HS-5 (cell line): Measurements from ENCODE around the gene SLC35A4.

ENCODE experiments used
- DNase-seq: peaks from one replicate; pipeline ENCODE4 v3.0.0-alpha.2; 2012; ENCODE audit warnings: low read depth

SLC35A4 gene, protein sequence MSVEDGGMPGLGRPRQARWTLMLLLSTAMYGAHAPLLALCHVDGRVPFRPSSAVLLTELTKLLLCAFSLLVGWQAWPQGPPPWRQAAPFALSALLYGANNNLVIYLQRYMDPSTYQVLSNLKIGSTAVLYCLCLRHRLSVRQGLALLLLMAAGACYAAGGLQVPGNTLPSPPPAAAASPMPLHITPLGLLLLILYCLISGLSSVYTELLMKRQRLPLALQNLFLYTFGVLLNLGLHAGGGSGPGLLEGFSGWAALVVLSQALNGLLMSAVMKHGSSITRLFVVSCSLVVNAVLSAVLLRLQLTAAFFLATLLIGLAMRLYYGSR

DNA sequence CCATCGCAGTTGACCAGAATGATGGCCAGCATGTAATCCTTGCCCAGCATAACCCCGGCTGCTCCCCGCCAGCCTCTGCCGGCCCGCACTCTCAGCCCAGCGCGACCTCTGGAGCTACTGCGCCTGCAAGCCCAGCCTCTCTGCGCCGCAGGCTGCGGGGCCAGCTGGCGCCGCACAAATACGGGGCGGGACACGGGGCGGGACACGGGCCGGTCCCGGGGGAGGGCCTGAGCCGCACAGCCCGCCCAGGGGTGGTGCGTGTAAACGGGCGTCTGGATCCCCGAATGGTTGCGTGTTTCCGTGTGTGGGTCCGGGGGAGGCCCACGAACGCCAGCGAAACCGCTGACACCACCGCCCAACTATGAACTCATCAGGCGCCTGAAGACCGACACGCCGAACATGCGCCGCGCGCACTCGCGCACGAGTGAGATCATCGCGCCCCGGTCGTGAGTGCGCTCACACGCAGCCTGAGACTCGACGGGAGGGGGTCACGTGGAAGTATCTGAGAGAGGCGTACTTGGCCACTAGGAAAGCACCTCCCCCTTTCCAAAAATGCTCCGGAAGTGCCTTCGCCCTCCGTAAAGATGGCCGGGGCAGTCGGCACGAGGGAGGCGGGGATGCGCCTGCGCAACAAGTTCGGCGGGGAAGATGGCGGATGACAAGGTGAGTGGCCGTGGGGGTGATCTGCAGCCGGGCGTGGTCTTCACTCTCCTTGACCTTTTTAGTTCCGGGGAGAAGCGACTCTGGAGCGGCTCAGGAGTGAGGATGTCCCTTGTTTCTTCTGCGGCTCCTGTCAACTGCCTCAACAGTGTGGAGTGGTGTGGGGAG lies at the start of gene SLC35A4, which contains the start of gene APBB3:
TSS of gene SLC35A4 (plus strand) at position 633 of the 828 bp plus-strand sequence. CDS start 2,342 bp downstream, outside the sequence.
TSS of gene APBB3 (minus strand) at position 403 of the 828 bp plus-strand sequence. CDS start at position 50, 353 bp downstream.
- DNase-seq = peak; percentile 96

DNA sequence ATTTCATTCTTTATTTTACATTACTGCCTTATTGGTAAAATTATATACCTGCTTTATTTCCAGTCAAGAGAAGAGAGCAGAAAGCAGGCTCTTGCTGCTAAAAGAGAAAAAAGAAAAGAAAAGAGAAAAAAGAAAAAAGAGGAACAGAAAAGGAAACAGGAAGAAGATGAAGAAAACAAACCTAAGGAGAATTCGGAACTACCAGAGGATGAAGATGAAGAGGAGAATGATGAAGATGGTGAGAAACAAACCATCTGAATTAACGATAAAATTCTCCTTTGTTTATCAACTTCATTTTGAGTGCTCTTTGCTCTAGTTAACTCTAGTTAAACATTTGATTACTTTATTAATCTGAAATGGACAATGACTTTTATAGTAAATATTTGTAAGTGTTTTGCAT lies 40.6 kb upstream of the SLC35A4 start:
- no peak for DNase-seq

DNA sequence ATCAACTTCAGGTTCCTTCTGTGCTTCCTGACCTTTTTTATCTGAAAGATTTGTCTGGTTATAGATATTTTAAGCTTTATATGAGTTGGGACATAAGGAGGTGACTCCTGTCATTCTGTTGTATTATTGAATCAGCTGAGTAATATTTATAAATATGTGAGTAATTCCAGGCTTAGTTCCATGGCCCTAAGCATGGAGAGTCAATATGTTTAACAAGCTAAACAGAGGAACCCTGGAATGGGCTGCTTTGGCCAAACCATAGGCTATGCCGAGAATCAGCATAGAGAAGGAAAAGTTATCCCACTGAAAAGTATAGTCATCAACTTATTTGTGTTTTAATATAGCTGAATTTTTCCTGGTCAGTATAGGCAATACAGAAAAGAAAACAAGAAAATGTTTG lies 24.4 kb upstream of the SLC35A4 start:
- DNase-seq = no peak

DNA sequence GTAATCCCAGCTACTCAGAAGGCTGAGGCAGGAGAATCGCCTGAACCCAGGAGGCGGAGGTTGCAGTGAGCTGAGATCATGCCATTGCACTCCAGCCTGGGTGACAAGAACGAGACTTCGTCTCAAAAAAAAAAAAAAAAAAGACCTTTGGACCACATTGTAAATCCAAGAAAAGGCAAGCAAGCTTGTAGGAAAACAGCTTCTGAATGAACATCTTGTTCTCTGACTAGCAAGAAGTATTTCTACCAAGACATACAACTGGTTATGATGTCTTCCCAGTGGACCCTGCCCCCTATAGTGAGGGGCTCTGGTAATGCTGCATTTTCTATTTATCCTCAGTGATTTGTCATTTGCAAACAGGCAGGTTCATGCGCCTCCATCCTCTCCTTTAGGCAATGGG lies 21.7 kb upstream of the SLC35A4 start:
- DNase-seq = no peak

DNA sequence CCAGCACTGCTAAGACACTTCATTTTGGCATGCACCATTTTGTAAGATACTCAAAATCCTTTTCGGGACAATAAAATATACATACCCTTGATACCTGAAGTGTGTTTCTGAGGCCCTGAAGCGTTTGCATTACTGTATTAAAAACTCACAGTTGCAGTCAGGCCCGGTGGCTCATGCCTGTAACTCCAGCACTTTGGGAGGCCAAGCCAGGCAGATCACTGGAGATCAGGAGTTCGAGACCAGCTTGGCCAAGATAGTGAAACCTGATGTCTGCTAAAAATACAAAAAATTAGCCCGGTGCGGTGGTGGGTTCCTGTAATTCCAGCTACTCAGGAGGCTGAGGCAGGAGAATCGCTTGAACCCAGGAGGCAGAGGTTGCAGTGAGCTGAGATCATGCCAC lies 19.6 kb upstream of the SLC35A4 start:
- DNase-seq = no peak

DNA sequence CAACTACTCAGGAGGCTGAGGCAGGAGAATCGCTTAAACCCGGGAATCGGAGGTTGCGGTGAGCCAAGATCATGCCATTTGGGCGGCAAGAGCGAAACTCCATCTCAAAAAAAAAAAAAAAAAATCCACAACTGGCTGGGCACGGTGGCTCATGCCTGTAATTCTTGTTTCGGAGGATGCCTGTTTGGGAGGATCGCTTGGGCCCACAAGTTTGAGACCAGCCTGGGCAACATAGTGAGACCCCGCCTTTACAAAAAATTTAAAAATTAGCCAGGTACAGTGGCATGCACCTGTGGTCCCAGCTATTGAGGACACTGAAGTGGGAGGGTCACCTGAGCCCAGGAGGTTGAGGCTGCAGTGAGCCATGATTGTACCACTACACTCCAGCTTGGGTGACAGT lies 19.0 kb upstream of the SLC35A4 start:
- no peak for DNase-seq

DNA sequence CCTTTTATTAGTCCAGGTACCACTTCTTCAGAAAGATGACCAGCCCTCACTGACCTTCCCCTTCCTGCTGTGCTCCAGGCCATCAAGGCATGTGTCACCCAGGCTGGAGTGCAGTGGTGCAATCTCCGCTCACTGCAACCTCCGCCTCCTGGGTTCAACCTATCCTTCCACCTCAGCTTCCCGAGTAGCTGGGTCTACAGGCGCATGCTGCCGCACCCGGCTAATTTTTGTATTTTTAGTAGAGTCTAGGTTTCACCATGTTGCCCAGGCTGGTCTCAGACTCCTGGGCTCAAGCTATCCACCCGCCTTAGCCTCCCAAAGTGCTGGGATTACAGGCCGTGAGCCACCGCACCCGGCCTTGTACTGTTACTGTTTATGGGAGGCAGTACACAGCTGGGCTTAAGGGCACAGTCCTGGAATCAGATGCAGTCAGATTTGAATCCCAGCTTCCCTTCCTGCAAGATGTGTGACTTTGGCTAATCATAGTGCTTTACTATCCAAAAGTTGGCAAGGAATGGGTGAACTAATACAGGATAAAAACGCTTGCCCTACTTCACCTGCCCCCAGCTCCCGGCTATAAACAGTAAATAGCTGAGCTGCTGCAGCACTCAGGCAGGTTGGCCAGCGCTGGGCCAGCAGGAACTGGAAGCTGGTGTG lies 17.6 kb upstream of the SLC35A4 start:
- no peak for DNase-seq

DNA sequence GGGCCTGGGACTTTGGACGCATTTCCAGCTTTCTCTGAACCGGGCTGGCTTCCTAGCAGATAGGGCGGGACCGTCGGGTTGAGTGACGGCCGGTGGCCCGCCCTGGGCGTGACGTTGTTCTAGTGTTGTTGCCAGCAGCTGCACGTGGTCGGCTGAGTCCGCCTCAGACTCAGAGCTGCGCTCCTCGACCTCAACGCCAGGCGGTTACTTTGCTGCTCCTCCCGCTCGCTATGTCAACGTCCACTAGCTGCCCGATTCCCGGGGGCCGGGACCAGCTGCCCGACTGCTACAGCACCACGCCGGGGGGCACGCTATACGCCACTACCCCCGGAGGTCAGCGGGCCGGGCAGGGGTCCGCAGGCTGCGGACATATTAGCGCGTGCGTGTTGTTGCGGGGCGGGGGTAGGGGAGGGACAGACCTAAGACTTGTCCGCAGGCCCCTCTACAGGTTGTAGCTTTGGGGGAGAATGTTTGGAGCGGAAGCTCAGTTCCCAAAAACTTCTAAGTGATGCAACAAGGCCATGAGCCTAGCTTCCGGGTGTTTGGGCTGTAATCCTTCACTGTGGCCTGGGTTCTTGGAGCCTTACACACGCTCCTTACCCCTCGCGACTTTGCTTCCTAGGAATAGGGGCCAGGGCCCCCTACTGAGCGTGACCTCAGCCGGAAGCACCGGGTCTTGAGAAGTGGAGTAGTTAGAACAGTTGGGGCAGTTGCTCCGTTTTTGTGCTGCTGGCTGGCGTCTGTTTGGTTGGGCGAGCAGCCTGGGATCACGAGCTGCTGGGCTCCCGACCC lies 16.9 kb upstream of the SLC35A4 start, which contains the start of gene EIF4EBP3:
TSS of gene EIF4EBP3 (plus strand) at position 155 of the 792 bp plus-strand sequence. CDS start at position 231, 76 bp downstream.
- peak; percentile 76 for DNase-seq

DNA sequence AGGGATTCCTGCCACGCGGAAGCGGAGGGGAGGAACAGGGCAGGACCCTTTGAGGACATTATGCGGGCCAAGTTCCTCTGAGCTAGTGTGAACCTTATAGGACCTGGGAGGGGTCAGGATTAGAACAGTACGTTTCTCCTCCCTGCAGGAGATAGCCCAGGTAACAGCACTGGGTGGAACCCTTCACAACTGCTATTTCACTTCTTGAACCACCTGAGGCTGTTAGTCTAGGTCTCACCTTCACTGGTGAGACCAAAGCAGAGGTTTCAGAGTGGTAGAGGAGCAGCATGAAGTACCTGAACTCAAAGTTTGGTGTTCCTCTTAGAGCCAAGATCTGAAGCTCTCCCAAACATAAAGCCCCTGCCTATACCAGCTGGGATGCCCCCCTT lies 16.3 kb upstream of the SLC35A4 start:
- DNase-seq = no peak

DNA sequence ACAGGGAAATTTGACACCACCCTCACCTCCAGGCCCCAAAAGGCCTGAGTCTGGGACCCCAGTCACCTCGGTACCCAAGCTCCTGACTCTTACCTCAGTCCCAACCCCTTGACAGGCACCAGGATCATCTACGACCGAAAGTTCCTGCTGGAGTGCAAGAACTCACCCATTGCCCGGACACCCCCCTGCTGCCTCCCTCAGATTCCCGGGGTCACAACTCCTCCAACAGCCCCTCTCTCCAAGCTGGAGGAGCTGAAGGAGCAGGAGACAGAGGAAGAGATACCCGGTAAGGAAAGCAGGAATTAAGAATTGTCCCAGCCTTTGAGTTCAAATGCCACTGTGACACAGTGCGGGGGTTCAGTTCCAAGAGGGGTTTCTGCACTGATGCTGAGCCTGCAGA lies 15.8 kb upstream of the SLC35A4 start:
- DNase-seq = no peak

DNA sequence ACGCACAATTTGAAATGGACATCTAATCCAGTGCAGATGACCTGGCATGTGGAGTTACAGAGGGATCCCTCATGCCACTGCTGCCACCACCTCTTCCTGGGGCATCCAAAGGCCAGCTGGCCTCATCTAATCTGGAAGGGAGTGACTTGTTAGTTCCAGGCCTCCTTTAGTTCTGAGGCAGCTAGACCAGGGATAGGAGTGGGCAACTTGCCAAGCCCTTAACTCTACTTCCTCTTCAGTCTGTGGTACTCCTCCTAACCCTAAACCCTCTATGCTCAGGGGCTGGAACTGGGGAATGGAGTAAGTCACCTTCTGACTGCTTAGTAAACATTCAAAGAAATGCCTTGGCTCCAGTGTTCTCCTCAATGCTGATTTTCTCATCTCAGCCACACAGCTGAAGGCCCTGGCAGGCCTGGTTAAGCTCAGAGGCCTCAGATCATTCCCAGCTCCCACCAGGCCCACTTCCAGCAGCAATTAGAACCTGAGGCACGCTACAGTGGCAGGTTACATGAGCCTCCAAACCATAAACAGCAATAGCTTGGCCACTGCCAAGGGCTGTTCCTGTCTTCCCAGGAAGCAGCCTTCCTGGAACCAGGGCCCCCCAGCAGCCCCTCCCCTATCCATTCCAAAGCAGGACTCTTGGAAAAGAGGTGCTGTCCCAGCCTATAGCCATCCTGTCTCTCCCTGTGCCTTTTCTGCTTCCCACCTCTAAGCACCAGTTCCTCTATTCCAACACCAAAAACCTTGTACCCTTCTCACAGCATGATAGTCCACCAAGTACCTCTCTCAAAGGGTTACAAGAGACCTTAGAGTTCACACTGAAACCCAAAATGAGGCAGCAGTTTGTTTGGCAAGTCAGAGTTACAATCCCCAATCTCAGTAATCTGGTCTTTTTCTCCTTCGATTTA lies 15.1 kb upstream of the SLC35A4 start:
- DNase-seq = no peak

DNA sequence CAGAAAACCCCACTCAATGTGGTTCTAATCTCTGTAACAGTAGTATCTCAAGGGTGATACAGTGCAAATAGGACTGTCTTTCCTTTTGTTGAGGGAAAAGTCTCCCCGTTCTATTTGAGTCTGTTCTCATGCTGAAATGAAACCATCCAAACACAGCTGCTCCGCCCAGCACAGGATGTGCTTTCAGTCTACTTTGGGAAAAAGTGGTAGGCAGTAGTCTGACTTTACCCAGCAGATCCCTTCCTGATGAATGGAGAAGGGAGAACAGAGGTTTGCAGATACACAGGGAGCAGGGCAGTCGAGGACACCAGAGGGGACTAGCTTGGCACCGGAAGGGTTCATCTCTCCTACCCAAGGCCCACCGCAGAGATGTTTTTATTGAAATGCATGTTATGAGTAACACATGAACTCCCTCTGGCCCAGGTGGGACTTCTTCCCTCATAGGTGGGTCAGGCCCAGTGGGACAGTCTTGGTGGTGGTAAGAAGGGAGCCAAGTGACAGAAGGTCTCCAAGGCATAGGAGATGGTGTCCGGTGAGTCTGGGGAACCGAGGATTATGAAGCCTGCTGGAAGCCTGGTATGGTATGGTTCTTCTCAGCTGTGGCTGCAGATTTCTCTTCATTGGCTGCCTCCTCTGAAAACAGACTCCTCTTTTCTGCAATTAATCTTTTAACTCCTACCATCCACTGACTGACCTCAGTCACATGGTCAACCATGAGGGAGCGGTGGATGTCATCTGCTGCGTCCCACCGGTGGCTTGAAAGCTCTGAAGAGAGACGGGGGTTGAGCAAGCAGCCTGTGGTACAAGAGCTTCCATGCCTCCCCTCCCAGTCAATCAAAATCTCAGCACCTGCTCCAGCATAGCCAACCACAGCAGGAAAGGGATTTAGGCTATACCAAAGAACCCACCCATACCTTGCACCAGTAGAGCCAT lies 14.2 kb upstream of the SLC35A4 start:
- DNase-seq = no peak

DNA sequence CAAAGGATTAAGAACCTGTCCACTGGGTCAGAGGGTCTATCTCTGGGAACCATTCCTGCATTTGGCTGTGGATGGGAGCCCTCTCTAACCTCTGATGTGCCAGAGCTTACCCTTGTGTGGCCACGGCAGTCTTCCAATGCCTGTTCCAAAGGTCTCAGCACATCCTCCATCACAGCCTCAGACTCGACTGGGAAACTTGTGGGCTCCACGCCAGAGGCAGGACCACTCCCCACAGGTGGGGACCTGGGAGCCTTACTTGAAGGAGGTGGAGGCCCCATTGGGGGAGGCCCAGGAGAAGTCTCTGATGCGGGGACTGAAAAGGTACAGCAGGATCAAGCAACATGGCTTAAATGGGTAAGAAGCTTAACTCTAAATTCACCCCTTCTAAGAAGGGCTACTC lies 12.8 kb upstream of the SLC35A4 start:
- no peak for DNase-seq

DNA sequence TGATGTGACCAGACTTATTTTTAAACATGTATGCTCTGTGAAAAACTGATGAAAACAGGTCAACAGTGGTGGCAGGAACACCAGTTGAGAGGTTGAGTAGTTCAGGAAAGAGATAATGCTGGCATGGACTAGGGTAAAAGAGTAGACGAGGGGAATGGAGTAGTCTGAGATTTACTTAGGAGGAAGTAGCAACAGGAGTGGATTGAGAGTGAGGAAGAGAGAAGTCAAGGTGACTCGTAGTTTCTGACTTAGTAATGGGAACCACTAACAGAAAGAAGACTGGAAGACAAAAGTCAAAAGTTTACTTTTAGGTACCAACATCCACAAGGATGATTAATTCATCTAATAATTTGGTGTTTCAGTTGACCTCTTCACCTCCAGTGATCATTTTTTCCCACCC lies 11.0 kb upstream of the SLC35A4 start:
- no peak for DNase-seq

DNA sequence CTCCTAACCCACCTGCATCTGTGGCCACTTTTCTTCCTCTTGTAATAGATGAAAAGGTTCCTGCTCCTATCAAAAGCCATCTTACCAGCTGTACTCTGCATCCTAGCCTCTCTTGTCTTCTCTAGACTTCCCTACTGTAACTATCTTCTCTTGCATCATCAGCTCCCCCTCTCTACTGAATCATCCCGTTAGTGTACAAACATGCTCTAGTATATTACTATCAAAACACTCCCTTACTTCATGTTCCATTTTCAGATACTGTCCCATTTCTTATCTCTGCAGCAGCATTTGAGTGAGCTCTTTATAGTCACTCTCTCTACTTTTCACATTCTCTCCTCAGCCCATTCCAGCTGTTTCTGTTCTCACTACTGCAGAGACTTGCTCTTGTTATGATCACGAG lies 10.2 kb upstream of the SLC35A4 start:
- DNase-seq = no peak

DNA sequence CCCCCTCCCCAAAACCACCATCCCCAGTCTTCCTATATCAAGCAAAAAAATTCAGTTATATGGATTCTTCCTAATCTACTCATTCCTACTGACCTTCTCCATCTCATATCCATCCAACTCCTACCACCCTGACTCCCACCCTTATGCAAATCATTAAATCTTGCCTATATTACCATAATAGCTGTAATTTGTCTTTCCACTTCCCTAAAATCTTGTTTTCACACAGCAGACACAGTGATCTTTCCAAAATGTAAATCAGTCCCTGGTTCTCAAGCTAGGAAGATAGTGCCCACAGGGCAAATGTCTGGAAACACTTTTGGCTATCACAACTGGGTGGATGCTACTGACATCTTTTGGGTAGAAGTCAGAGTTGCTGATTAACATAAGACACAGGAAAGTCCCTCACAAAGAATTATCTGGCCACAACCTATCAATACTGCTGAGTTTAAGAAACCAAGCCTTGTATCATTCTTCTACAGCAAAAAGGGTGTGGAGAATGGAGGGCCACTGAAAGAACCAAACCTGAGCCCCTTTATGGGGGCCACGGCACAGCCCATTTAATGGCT lies 8.8 kb upstream of the SLC35A4 start:
- DNase-seq = no peak

DNA sequence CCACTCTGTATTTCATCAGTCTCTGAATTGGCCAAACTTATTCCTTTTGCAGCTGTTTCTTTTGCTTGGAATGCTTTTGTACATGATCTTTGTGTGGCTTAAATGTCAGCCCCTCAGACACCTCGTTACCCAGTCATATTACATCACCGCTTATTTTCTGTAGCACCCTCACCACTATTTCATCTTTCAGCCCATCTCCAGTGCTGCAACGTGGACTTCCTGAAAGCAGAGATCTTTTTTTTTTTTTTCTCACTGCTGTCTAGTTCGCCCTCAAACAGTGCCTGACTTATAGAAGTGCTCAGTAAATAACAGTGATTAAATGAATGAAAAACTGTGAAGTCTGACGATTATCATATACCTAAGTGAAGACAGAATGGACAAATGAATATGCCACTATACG lies 8.2 kb upstream of the SLC35A4 start:
- no peak for DNase-seq

DNA sequence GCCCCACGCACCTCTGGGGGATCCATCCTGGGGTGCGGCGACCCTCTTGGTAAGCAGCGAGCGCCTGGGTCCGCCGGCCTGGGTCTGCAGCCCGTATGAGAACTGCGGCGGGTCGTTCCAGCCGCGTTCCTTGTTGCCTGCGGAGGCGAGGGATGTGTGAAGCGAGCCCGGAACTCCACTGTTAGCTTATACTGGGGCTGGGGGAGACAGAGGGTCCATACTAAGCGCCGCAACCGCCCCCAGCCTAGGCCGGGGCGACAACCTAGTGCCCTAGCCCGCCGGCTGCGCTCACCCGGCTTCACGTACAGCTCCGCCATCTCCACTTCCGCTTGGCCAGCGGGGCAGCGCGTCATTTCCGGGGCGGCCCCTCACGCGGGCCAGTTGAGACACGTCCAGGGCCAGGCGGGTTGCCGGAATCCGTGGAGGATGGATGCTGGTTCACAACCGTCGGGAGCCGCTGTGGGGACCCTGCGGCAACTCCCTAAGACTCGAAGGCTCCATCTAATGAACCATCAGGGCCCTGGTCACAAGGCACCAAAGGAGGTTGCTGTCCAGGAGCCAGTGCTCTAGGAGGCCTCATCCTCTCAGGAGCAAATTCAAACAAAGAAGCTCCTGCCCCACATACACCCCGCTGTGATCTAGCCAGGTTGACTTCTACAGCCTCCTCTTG lies 7.4 kb upstream of the SLC35A4 start, which contains the start of gene SRA1:
TSS of gene SRA1 (minus strand) at position 338 of the 670 bp plus-strand sequence. CDS start at position 317, 21 bp downstream.
- DNase-seq = peak; percentile 60

DNA sequence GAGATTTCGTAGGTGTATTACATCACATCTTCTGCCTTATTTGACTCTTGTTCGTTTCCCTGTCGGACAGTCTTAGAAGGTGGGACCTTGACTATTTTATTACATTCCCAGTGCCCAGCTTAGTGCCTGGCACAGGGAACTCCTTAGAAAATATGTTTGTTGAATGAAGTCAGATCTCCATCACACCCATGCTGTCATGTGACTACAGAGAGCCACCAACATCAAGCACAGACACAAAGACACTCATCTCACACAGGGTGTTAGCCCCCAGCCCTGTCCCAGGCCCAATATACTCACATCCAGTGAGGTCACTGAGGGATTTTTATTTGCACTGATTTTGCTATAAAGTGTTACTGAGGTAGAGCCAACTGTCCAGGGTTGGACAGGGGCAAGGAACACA lies 6.7 kb upstream of the SLC35A4 start:
- DNase-seq = no peak
